GM19035 (cell line): ENCODE measurements around the gene KNDC1.
"Not testable (repeated sequence)": the region's sequence is repeated elsewhere in the genome, so short reads cannot be mapped to it uniquely, and the experiment has no call there.

Experiments used
- ATAC-seq: cut with Tn5 transposase; IDR thresholded peaks from one replicate; pipeline ENCODE4 v1.9.1; 2021; ENCODE audit not compliant: unreplicated experiment

KNDC1 gene

GRCh38 chr10:133139551-133140065 lies 20.4 kb upstream of the KNDC1 start:
- ATAC-seq = no peak

- ATAC-seq = no peak
Measured at GRCh38 chr10:133140417-133141143, 19.4 kb upstream of the KNDC1 start.

GRCh38 chr10:133141144-133141957 lies 18.7 kb upstream of the KNDC1 start:
- no peak for ATAC-seq

GRCh38 chr10:133141958-133142340 lies 18.1 kb upstream of the KNDC1 start:
- no peak for ATAC-seq

- ATAC-seq = no peak
Measured at GRCh38 chr10:133142523-133143199, 17.4 kb upstream of the KNDC1 start.

- no peak for ATAC-seq
Measured at GRCh38 chr10:133143200-133143533, 16.9 kb upstream of the KNDC1 start.

GRCh38 chr10:133143546-133143945 lies 16.5 kb upstream of the KNDC1 start:
- ATAC-seq = no peak

- ATAC-seq = no peak
Measured at GRCh38 chr10:133144771-133145170, 15.2 kb upstream of the KNDC1 start.

GRCh38 chr10:133150226-133150625 lies 9.8 kb upstream of the KNDC1 start:
- ATAC-seq = no peak

GRCh38 chr10:133150656-133151055 lies 9.4 kb upstream of the KNDC1 start:
- ATAC-seq = no peak

- not testable (repeated sequence) for ATAC-seq
Measured at GRCh38 chr10:133151071-133151470, 8.9 kb upstream of the KNDC1 start.

- no peak for ATAC-seq
Measured at GRCh38 chr10:133151543-133151972, 8.5 kb upstream of the KNDC1 start.

GRCh38 chr10:133154411-133154810 lies 5.6 kb upstream of the KNDC1 start:
- ATAC-seq = no peak

- ATAC-seq = no peak
Measured at GRCh38 chr10:133154996-133155778, 4.8 kb upstream of the KNDC1 start.

GRCh38 chr10:133156674-133157579 lies 3.1 kb upstream of the KNDC1 start:
- ATAC-seq = no peak

- no peak for ATAC-seq
Measured at GRCh38 chr10:133157662-133158436, 2.2 kb upstream of the KNDC1 start.

- ATAC-seq = no peak
Measured at GRCh38 chr10:133158437-133158755, 1.6 kb upstream of the KNDC1 start.

GRCh38 chr10:133158756-133159610 lies 1.0 kb upstream of the KNDC1 start:
- ATAC-seq = no peak
